ENCODE results near the gene SRSF7.
"Not testable (repeated sequence)": the region's sequence is repeated elsewhere in the genome, so short reads cannot be mapped to it uniquely, and the experiment has no call there.

SRSF7 gene

GRCh38 chr2:38751596-38752410, 642 bp upstream of the SRSF7 start:
- no peak for DNase-seq

- peak; percentile 52 for DNase-seq
Observed at GRCh38 chr2:38750011-38750890, 910 bp downstream of the SRSF7 start.

GRCh38 chr2:38748943-38749804, 2.0 kb downstream of the SRSF7 start:
- DNase-seq: no peak

GRCh38 chr2:38748391-38748790, 2.8 kb downstream of the SRSF7 start:
- no peak for DNase-seq

GRCh38 chr2:38747819-38748218, 3.3 kb downstream of the SRSF7 start:
- no peak for DNase-seq

- no peak for DNase-seq
Observed at GRCh38 chr2:38747007-38747424, 4.1 kb downstream of the SRSF7 start.

- DNase-seq: no peak
Observed at GRCh38 chr2:38745267-38745666, 5.9 kb downstream of the SRSF7 start.

GRCh38 chr2:38744399-38744780, 6.8 kb downstream of the SRSF7 start:
- no peak for DNase-seq

GRCh38 chr2:38743672-38744398, 7.3 kb downstream of the SRSF7 start:
- no peak for DNase-seq

- DNase-seq: no peak
Observed at GRCh38 chr2:38742797-38743559, 8.2 kb downstream of the SRSF7 start.

GRCh38 chr2:38740851-38741731, 10.1 kb downstream of the SRSF7 start:
- DNase-seq: no peak

- no peak for DNase-seq
Observed at GRCh38 chr2:38739524-38739923, 11.6 kb downstream of the SRSF7 start.

- no peak for DNase-seq
Observed at GRCh38 chr2:38737925-38738324, 13.2 kb downstream of the SRSF7 start.

- not testable (repeated sequence) for DNase-seq
Observed at GRCh38 chr2:38737000-38737698, 14.0 kb downstream of the SRSF7 start.

GRCh38 chr2:38735999-38736320, 15.2 kb downstream of the SRSF7 start:
- DNase-seq: no peak

GRCh38 chr2:38734299-38735058, 16.7 kb downstream of the SRSF7 start:
- DNase-seq: no peak

GRCh38 chr2:38733300-38733971, 17.7 kb downstream of the SRSF7 start:
- DNase-seq: no peak

- no peak for DNase-seq
Observed at GRCh38 chr2:38731684-38732221, 19.4 kb downstream of the SRSF7 start.

All from activated CD4-positive, alpha-beta T cell treated with anti-CD3 and anti-CD28 coated beads, Interleukin-2, amount 50 U/mL, for 16 hours (primary cell).